ENCODE measurements around the gene ARVCF. TPM values are rescaled to one million over a fixed set of nuclear protein-coding genes. Genes with fewer than 3 reads are reported as not detected.

The ARVCF gene
- polyA plus RNA-seq (2014; cell fraction: cytosol; rRNA removed) = 77.9 and 81.0 TPM in 2 replicates
- polyA plus RNA-seq (2014; cell fraction: nucleus; rRNA removed) = 488 and 524 TPM in 2 replicates

- peak; percentile 88 for DNase-seq (ENCODE audit: low spot score)
These were observed at the start of gene ARVCF for GRCh38 chr22:20016734-20017621. Gene ARVCF, minus strand, starts transcription at chr22:20016823. Its CDS starts 26,029 bp downstream, at chr22:19990794.

- DNase-seq (ENCODE audit: low spot score) = no peak
These were observed 49.4 kb upstream of the ARVCF start for GRCh38 chr22:20065896-20066616.

GRCh38 chr22:20064545-20065262 is 48.1 kb upstream of the ARVCF start:
- DNase-seq (ENCODE audit: low spot score) = no peak

GRCh38 chr22:20064140-20064480 is 47.5 kb upstream of the ARVCF start:
- DNase-seq (ENCODE audit: low spot score) = no peak

GRCh38 chr22:20063271-20064139 is 46.9 kb upstream of the ARVCF start:
- DNase-seq (ENCODE audit: low spot score) = no peak

GRCh38 chr22:20062766-20063083 is 46.1 kb upstream of the ARVCF start:
- no peak for DNase-seq (ENCODE audit: low spot score)

- no peak for DNase-seq (ENCODE audit: low spot score)
These were observed 45.6 kb upstream of the ARVCF start for GRCh38 chr22:20062043-20062765.

- DNase-seq (ENCODE audit: low spot score) = no peak
These were observed 44.8 kb upstream of the ARVCF start for GRCh38 chr22:20061481-20061861.

- no peak for DNase-seq (ENCODE audit: low spot score)
These were observed 44.3 kb upstream of the ARVCF start for GRCh38 chr22:20060700-20061480.

- DNase-seq (ENCODE audit: low spot score) = no peak
These were observed 42.6 kb upstream of the ARVCF start for GRCh38 chr22:20058989-20059770.

- DNase-seq (ENCODE audit: low spot score) = no peak
These were observed 41.1 kb upstream of the ARVCF start for GRCh38 chr22:20057596-20058268.

- no peak for DNase-seq (ENCODE audit: low spot score)
These were observed 40.2 kb upstream of the ARVCF start for GRCh38 chr22:20056696-20057386.

GRCh38 chr22:20056161-20056560 is 39.5 kb upstream of the ARVCF start:
- no peak for DNase-seq (ENCODE audit: low spot score)

- DNase-seq (ENCODE audit: low spot score) = no peak
These were observed 39.0 kb upstream of the ARVCF start for GRCh38 chr22:20055654-20056053.

- DNase-seq (ENCODE audit: low spot score) = no peak
These were observed 38.5 kb upstream of the ARVCF start for GRCh38 chr22:20055144-20055543.

GRCh38 chr22:20054485-20054884 is 37.9 kb upstream of the ARVCF start:
- no peak for DNase-seq (ENCODE audit: low spot score)

GRCh38 chr22:20054034-20054427 is 37.4 kb upstream of the ARVCF start:
- no peak for DNase-seq (ENCODE audit: low spot score)
